H1 (cell line): ENCODE data around the gene CFAP141. TPM values are rescaled to one million over a fixed set of nuclear protein-coding genes. Genes with fewer than 3 reads are reported as not detected.

Experiments used
- ASH2L ChIP-seq: fragments of 200-600, 300-600 bp; sonication (generic); IDR thresholded peaks from one replicate; pipeline ENCODE4 v1.7.1; 2017; ENCODE audit warnings: low read length
- BACH1 ChIP-seq: IDR thresholded peaks from 2 replicates; pipeline ENCODE4 v1.6.1; 2012; ENCODE audit warnings: low read length, improper control_type of control experiment
- CBX8 ChIP-seq: fragments of 300-800, 300-1000 bp; sonication (generic); IDR thresholded peaks from 2 replicates; pipeline ENCODE4 v1.7.1; 2016; ENCODE audit warnings: low read depth, low read length, borderline replicate concordance
- CREB1 ChIP-seq: IDR thresholded peaks from 2 replicates; pipeline ENCODE4 v1.6.1; 2012; ENCODE audit warnings: inconsistent platforms
- CTBP2 ChIP-seq: IDR thresholded peaks from 2 replicates; pipeline ENCODE4 v1.7.0; 2011; ENCODE audit warnings: borderline replicate concordance, mild to moderate bottlenecking, moderate library complexity, mixed read lengths, low read length; ENCODE audit not compliant: insufficient read depth, insufficient read length
- EGR1 ChIP-seq: IDR thresholded peaks from 2 replicates; pipeline ENCODE4 v1.6.1; 2011; ENCODE audit warnings: low read depth, low read length, borderline replicate concordance
- EP300 ChIP-seq, 2 experiments: IDR thresholded peaks; 1 replicate in 1 of 2; 2 replicates in 1 of 2; pipeline ENCODE4 v1.6.1; 2011 to 2012; ENCODE audit warnings: low read depth in 2 of 2, low read length in 2 of 2, mild to moderate bottlenecking in 2 of 2, borderline replicate concordance in 1 of 2, inconsistent platforms in 1 of 2, moderate library complexity in 1 of 2
- GABPA ChIP-seq: IDR thresholded peaks from 2 replicates; pipeline ENCODE4 v1.6.1; 2011; ENCODE audit warnings: mild to moderate bottlenecking, low read length, moderate library complexity, borderline replicate concordance; ENCODE audit not compliant: insufficient read depth
- HDAC6 ChIP-seq: IDR thresholded peaks from one replicate; pipeline ENCODE4 v1.7.1; 2012; ENCODE audit warnings: low read depth, mild to moderate bottlenecking, inconsistent platforms, low read length, moderate library complexity
- JUND ChIP-seq: IDR thresholded peaks from 2 replicates; pipeline ENCODE4 v1.6.1; 2011; ENCODE audit warnings: mild to moderate bottlenecking, improper control_type of control experiment, low read length
- MAFK ChIP-seq: IDR thresholded peaks from 2 replicates; pipeline ENCODE4 v1.6.1; 2012; ENCODE audit warnings: low read depth, mild to moderate bottlenecking, improper control_type of control experiment, low read length
- NRF1 ChIP-seq: IDR thresholded peaks from 2 replicates; pipeline ENCODE4 v1.6.1; 2011; ENCODE audit warnings: mild to moderate bottlenecking, low read depth, low read length, improper control_type of control experiment
- PHF8 ChIP-seq: fragments of 200-600 bp; sonication (generic); conservative IDR thresholded peaks from 2 replicates; pipeline ENCODE4 v1.7.1; 2012; ENCODE audit warnings: low read depth, mild to moderate bottlenecking, inconsistent platforms, low read length, moderate library complexity
- POU5F1 ChIP-seq: IDR thresholded peaks from 2 replicates; pipeline ENCODE4 v1.6.1; 2011; ENCODE audit warnings: low read depth, mild to moderate bottlenecking, low read length, moderate library complexity
- RBBP5 ChIP-seq: IDR thresholded peaks from 2 replicates; pipeline ENCODE4 v1.7.1; 2012; ENCODE audit warnings: low read depth, mild to moderate bottlenecking, inconsistent platforms, low read length, moderate library complexity, borderline replicate concordance
- RXRA ChIP-seq: IDR thresholded peaks from 2 replicates; pipeline ENCODE4 v1.6.1; 2011; ENCODE audit warnings: low read depth, mild to moderate bottlenecking, low read length, moderate library complexity; ENCODE audit not compliant: insufficient read depth
- SAP30 ChIP-seq: fragments of 300-600 bp; sonication (generic); IDR thresholded peaks from 2 replicates; pipeline ENCODE4 v1.7.1; 2012; ENCODE audit warnings: low read length, moderate library complexity, mild to moderate bottlenecking, inconsistent platforms; ENCODE audit not compliant: insufficient read depth, insufficient replicate concordance
- SIN3A ChIP-seq, 2 experiments: IDR thresholded peaks in 1 of 2; conservative IDR thresholded peaks in 1 of 2; 2 replicates each; pipeline ENCODE4 v1.6.1; 2011 to 2012; ENCODE audit warnings: low read length in 2 of 2, improper control_type of control experiment in 1 of 2, low read depth in 1 of 2, mild to moderate bottlenecking in 1 of 2
- SIRT6 ChIP-seq: IDR thresholded peaks from one replicate; pipeline ENCODE4 v1.7.1; 2012; ENCODE audit warnings: low read length, inconsistent platforms
- SP1 ChIP-seq: IDR thresholded peaks from 2 replicates; pipeline ENCODE4 v1.6.1; 2011; ENCODE audit warnings: low read depth, low read length
- SUZ12 ChIP-seq: fragments of 200-600 bp; sonication (generic); IDR thresholded peaks from 2 replicates; pipeline ENCODE4 v1.6.1; 2012; ENCODE audit warnings: mild to moderate bottlenecking, inconsistent platforms, low read length, moderate library complexity, mixed read lengths
- TAF1 ChIP-seq: IDR thresholded peaks from 2 replicates; pipeline ENCODE4 v1.6.1; 2011; ENCODE audit warnings: mild to moderate bottlenecking, low read depth, low read length
- TAF7 ChIP-seq: optimal IDR thresholded peaks from 2 replicates; pipeline ENCODE3; 2011; ENCODE audit warnings: low read depth, mild to moderate bottlenecking, inconsistent platforms, low read length, moderate library complexity, borderline replicate concordance
- ZNF274 ChIP-seq: IDR thresholded peaks from 2 replicates; pipeline ENCODE4 v1.7.0; 2012; ENCODE audit warnings: low read length, borderline replicate concordance; ENCODE audit errors: extremely low read depth
- polyA plus RNA-seq, 7 experiments: library from polyadenylated mRNA; depleted of rRNA in 3 of 7; stranded (reverse) in 5 of 7; unstranded in 2 of 7; fragments of >200 nt in 5 of 7; fragments of 200-250 nt in 2 of 7; gene quantifications; 1 replicate in 5 of 7; 2 replicates in 1 of 7; 4 replicates in 1 of 7; pipeline versions ENCODE4 v1.2.1 to v1.2.3, GENCODE V29; 2011 to 2013; ENCODE audit warnings: missing spikeins in 2 of 7, mixed read lengths in 2 of 7
- total RNA-seq: library from RNA; stranded (reverse); fragmentation: NEBNext Ultra II Directional; extraction: Animal tissue kit (Norgen Biotek cat#: 25700); gene quantifications from 2 replicates; pipeline ENCODE4 v1.2.1, GENCODE V29; 2021

The CFAP141 gene
- total and polyA plus RNA-seq, 2 of the 8 experiments (the other 6 are each of a cell fraction or from before 2014, with no cell fraction given): not detected

- TF ChIP-seq SUZ12: no peak; the same call in 1 of the 2 replicates
- no peak; the same call in 1 of the 2 replicates for TF ChIP-seq JUND
- no peak for TF ChIP-seq MAFK
- TF ChIP-seq ASH2L: no peak
- TF ChIP-seq CBX8: no peak
- TF ChIP-seq NRF1: peak; percentile 29; the same call in 1 of the 2 replicates
- TF ChIP-seq CTBP2: no peak
- no peak for TF ChIP-seq HDAC6
- no peak for TF ChIP-seq ZNF274
- peak; percentile 91 for TF ChIP-seq CREB1
- TF ChIP-seq RXRA: no peak
- peak; percentile 34 for TF ChIP-seq SIRT6
- TF ChIP-seq SAP30: peak; percentile 90
- 0 out of 2 replicates have a peak, but pooled peaks have one; percentile 41 for TF ChIP-seq RBBP5
- peak; percentile 91 for TF ChIP-seq PHF8
- no peak for TF ChIP-seq EP300 (IDR thresholded peaks at IDR 0.05; ENCODE audit: borderline replicate concordance in 1 of 2, low read depth in 2 of 2, low read length in 2 of 2)
- TF ChIP-seq SP1: peak; percentile 32; the same call in 1 of the 2 replicates
- TF ChIP-seq EGR1: peak; percentile 38; the same call in 1 of the 2 replicates
- peak; percentile 93 for TF ChIP-seq TAF7
- TF ChIP-seq BACH1: peak; percentile 70
- no peak for TF ChIP-seq GABPA
- peak in 1 of 2 experiments; percentile 87; a peak in 2 of 4 replicates for TF ChIP-seq SIN3A (conservative IDR thresholded peaks at IDR 0.05 in 1 of 2, IDR thresholded peaks at IDR 0.05 in 1 of 2; ENCODE audit: low read depth in 1 of 2, low read length in 2 of 2)
- TF ChIP-seq POU5F1: no peak
- TF ChIP-seq TAF1: peak; percentile 91
These were observed 14.2 kb upstream of the CFAP141 start, which contains the start of gene UBAP2L (continued) for GRCh38 chr1:154220071-154220969.
